Neural cell (in vitro differentiated cells): ENCODE data around the gene ARRB1. TPM values are rescaled to one million over a fixed set of nuclear protein-coding genes. Genes with fewer than 3 reads are reported as not detected.

Experiments used
- H2AFZ ChIP-seq: fragments of 200-600, 300-800 bp; sonication (generic), shearing (Covaris generic); 2 replicates; pipeline ENCODE4 v1.6.0; 2014; ENCODE audit warnings: low read depth, mild to moderate bottlenecking, antibody characterized with exemption, low read length, moderate library complexity
- H3F3A ChIP-seq: fragments of 200-600 bp; shearing (Covaris generic); 2 replicates; pipeline ENCODE4 v1.6.1; 2016; ENCODE audit warnings: mild to moderate bottlenecking, moderate library complexity, mixed read lengths, antibody characterized with exemption, low read length; ENCODE audit not compliant: insufficient read depth, poor library complexity, severe bottlenecking
- H3K27ac ChIP-seq: fragments of 200-600, 300-800 bp; sonication (generic), shearing (Covaris generic); 2 replicates; pipeline ENCODE4 v1.5.1; 2014; ENCODE audit warnings: mild to moderate bottlenecking, low read length, moderate library complexity
- H3K27me3 ChIP-seq: fragments of 300-800, 200-600 bp; sonication (generic), shearing (Covaris generic); 2 replicates; pipeline ENCODE4 v1.6.0; 2014; ENCODE audit warnings: mild to moderate bottlenecking, low read depth, low read length, moderate library complexity; ENCODE audit not compliant: insufficient read depth
- H3K36me3 ChIP-seq: fragments of 300-800, 200-600 bp; sonication (generic), shearing (Covaris generic); 2 replicates; pipeline ENCODE4 v1.5.1; 2014; ENCODE audit warnings: mild to moderate bottlenecking, antibody characterized with exemption, low read length, moderate library complexity; ENCODE audit not compliant: insufficient read depth
- H3K4me2 ChIP-seq: fragments of 300-800, 200-600 bp; sonication (generic), shearing (Covaris generic); 2 replicates; pipeline ENCODE4 v1.6.0; 2014; ENCODE audit warnings: mild to moderate bottlenecking, low read length
- H3K4me3 ChIP-seq: fragments of 300-800, 200-600 bp; sonication (generic), shearing (Covaris generic); 2 replicates; pipeline ENCODE4 v1.5.1; 2014; ENCODE audit warnings: mild to moderate bottlenecking, low read length, moderate library complexity
- H3K79me2 ChIP-seq: fragments of 200-600 bp; shearing (Covaris generic); replicated peaks from 2 replicates; pipeline ENCODE4 v1.6.0; 2014; ENCODE audit warnings: mild to moderate bottlenecking, low read length, moderate library complexity; ENCODE audit not compliant: insufficient read depth
- H3K9ac ChIP-seq: fragments of 300-800, 200-600 bp; sonication (generic), shearing (Covaris generic); 2 replicates; pipeline ENCODE4 v1.6.1; 2016; ENCODE audit warnings: mild to moderate bottlenecking, low read length, mixed read lengths
- H3K9me2 ChIP-seq: fragments of 200-600 bp; shearing (Covaris generic); 2 replicates; pipeline ENCODE4 v1.6.1; 2016; ENCODE audit warnings: mild to moderate bottlenecking, low read length, mixed read lengths; ENCODE audit not compliant: insufficient read depth
- H3K9me3 ChIP-seq: fragments of 200-600, 300-800 bp; sonication (generic), shearing (Covaris generic); 2 replicates; pipeline ENCODE4 v1.6.1; 2016; ENCODE audit warnings: mild to moderate bottlenecking, mixed run types, low read length, moderate library complexity, mixed read lengths
- H4K20me1 ChIP-seq: fragments of 200-600 bp; shearing (Covaris generic); 2 replicates; pipeline ENCODE4 v1.6.1; 2016; ENCODE audit warnings: mild to moderate bottlenecking, mixed run types; ENCODE audit not compliant: insufficient read depth
- EP300 ChIP-seq: fragments of 450-650 bp; conservative IDR thresholded peaks from 2 replicates; pipeline ENCODE4 v1.6.1; 2014; ENCODE audit warnings: antibody characterized with exemption, mild to moderate bottlenecking, moderate library complexity; ENCODE audit not compliant: poor library complexity, severe bottlenecking
- EZH2 ChIP-seq: fragments of 200-600, 300-800 bp; shearing (Covaris generic), sonication (generic); IDR thresholded peaks from 2 replicates; pipeline ENCODE4 v1.6.1; 2014; ENCODE audit warnings: antibody characterized with exemption, low read length, borderline replicate concordance, mild to moderate bottlenecking; ENCODE audit not compliant: insufficient read depth, poor library complexity, severe bottlenecking
- MXI1 ChIP-seq: fragments of 450-650 bp; conservative IDR thresholded peaks from 2 replicates; pipeline ENCODE4 v1.6.1; 2014; ENCODE audit warnings: antibody characterized with exemption, mild to moderate bottlenecking; ENCODE audit not compliant: poor library complexity, severe bottlenecking
- POLR2AphosphoS5 ChIP-seq: IDR thresholded peaks from 2 replicates; pipeline ENCODE4 v1.6.1; 2012
- RAD21 ChIP-seq: fragments of 450-650 bp; conservative IDR thresholded peaks from 2 replicates; pipeline ENCODE4 v1.6.1; 2014; ENCODE audit warnings: antibody characterized with exemption, mild to moderate bottlenecking, moderate library complexity
- REST ChIP-seq: IDR thresholded peaks from 2 replicates; pipeline ENCODE4 v1.6.1; 2012; ENCODE audit warnings: borderline replicate concordance
- SMC3 ChIP-seq: fragments of 450-650 bp; conservative IDR thresholded peaks from 2 replicates; pipeline ENCODE4 v1.6.1; 2014; ENCODE audit warnings: antibody characterized with exemption, mild to moderate bottlenecking, moderate library complexity; ENCODE audit not compliant: poor library complexity
- TAF1 ChIP-seq: IDR thresholded peaks from 2 replicates; pipeline ENCODE4 v1.6.1; 2012; ENCODE audit warnings: low read depth
- polyA plus RNA-seq: library from polyadenylated mRNA; depleted of rRNA; stranded (reverse); fragments of >200 nt; gene quantifications from 2 replicates; pipeline ENCODE4 v1.2.3, GENCODE V29; 2014
- TF ChIP-seq, protein P1 (sequence below): fragments of 450-650 bp; IDR thresholded peaks from 2 replicates; pipeline ENCODE4 v1.5.1; 2014; ENCODE audit warnings: antibody characterized with exemption, mild to moderate bottlenecking, moderate library complexity; ENCODE audit not compliant: poor library complexity, severe bottlenecking

ARRB1 gene
- polyA plus RNA-seq, 1 donor from 2014 or later, result 5.7 TPM

DNA sequence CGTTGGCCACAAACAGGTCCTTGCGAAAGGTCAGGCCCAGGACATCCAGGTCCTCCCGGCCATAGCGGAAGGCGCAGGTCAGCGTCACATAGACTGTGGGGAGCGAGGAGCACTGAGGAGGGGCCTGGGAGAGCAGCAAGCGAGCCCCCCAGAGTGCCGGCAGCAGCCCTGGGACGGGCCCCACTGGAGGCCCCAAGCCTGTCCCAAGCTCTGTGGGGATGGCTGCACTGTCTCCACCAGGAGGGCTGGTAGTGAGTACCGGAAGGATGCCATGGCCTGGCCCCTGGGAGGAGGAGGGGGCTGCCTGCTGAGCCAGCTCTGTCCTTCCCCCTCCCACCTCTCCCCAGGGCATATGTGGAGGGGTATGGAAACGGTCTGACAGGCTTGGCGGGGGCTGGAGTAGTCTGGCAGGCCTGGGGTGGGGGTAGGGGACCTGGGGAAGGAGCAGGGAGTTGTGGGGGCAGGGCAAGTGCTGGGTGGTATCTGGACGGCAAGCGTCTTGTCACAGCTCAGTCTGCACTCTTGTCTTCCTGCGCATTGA is 68.0 kb downstream of the ARRB1 start:
- no peaks in the 10 kb centered on the region for H3K9me2 ChIP-seq
- H3K36me3 ChIP-seq, result no peaks in the 10 kb centered on the region
- no peak overlapping the region for H3K9ac ChIP-seq
- no peaks in the 10 kb centered on the region for H3K27me3 ChIP-seq
- H2AFZ ChIP-seq, result no peak overlapping the region
- no peaks in the 10 kb centered on the region for H3F3A ChIP-seq
- no peaks in the 10 kb centered on the region for H4K20me1 ChIP-seq
- H3K27ac ChIP-seq, result no peak overlapping the region
- H3K79me2 ChIP-seq, result no peaks in the 10 kb centered on the region
- H3K4me3 ChIP-seq, result no peak overlapping the region
- H3K4me2 ChIP-seq, result no peak overlapping the region
- TF ChIP-seq RAD21 (no peak), EP300 (no peak), POLR2AphosphoS5 (no peak), TAF1 (no peak), REST (no peak), EZH2 (no peak), MXI1 (no peak), SMC3 (no peak)
- TF ChIP-seq, protein P1, sequence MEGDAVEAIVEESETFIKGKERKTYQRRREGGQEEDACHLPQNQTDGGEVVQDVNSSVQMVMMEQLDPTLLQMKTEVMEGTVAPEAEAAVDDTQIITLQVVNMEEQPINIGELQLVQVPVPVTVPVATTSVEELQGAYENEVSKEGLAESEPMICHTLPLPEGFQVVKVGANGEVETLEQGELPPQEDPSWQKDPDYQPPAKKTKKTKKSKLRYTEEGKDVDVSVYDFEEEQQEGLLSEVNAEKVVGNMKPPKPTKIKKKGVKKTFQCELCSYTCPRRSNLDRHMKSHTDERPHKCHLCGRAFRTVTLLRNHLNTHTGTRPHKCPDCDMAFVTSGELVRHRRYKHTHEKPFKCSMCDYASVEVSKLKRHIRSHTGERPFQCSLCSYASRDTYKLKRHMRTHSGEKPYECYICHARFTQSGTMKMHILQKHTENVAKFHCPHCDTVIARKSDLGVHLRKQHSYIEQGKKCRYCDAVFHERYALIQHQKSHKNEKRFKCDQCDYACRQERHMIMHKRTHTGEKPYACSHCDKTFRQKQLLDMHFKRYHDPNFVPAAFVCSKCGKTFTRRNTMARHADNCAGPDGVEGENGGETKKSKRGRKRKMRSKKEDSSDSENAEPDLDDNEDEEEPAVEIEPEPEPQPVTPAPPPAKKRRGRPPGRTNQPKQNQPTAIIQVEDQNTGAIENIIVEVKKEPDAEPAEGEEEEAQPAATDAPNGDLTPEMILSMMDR, result no peak
- H3K9me3 ChIP-seq, result no peaks in the 10 kb centered on the region

GRCh38 chr11:75281469-75282095 is 69.9 kb downstream of the ARRB1 start:
- Histone ChIP-seq H3K36me3 (no peaks in the 10 kb centered on the region), H3K9me3 (no peaks in the 10 kb centered on the region), H3K27me3 (no peaks in the 10 kb centered on the region), H3K9ac (no peak overlapping the region), H3F3A (no peaks in the 10 kb centered on the region), H3K9me2 (no peaks in the 10 kb centered on the region), H2AFZ (no peak overlapping the region), H3K4me2 (no peak overlapping the region), H3K4me3 (no peak overlapping the region), H4K20me1 (no peaks in the 10 kb centered on the region), H3K27ac (no peak overlapping the region), H3K79me2 (no peaks in the 10 kb centered on the region)
- TF ChIP-seq SMC3 (no peak), EP300 (no peak), TAF1 (no peak), POLR2AphosphoS5 (no peak), RAD21 (no peak), MXI1 (no peak), EZH2 (no peak), REST (no peak)
- TF ChIP-seq, protein P1, result no peak
